ENCODE measurements around the gene EPS15.
"Not testable (repeated sequence)": the region's sequence is repeated elsewhere in the genome, so short reads cannot be mapped to it uniquely, and the experiment has no call there.

EPS15 gene

GRCh38 chr1:51515312-51515960 lies 3.6 kb downstream of the EPS15 start:
- no peak for DNase-seq (ENCODE audit: low read depth in 2 of 2)

- DNase-seq (ENCODE audit: low read depth in 2 of 2): no peak
Measured at GRCh38 chr1:51514733-51515132, 4.3 kb downstream of the EPS15 start.

GRCh38 chr1:51512606-51513005 lies 6.5 kb downstream of the EPS15 start:
- DNase-seq (ENCODE audit: low read depth in 2 of 2): no peak

GRCh38 chr1:51512120-51512519 lies 6.9 kb downstream of the EPS15 start:
- DNase-seq (ENCODE audit: low read depth in 2 of 2): no peak

GRCh38 chr1:51509773-51510172 lies 9.3 kb downstream of the EPS15 start:
- no peak for DNase-seq (ENCODE audit: low read depth in 2 of 2)

- no peak for DNase-seq (ENCODE audit: low read depth in 2 of 2)
Measured at GRCh38 chr1:51506537-51506936, 12.5 kb downstream of the EPS15 start.

GRCh38 chr1:51504806-51505525 lies 14.1 kb downstream of the EPS15 start:
- DNase-seq (ENCODE audit: low read depth in 2 of 2): no peak

GRCh38 chr1:51501218-51501630 lies 17.8 kb downstream of the EPS15 start:
- DNase-seq (ENCODE audit: low read depth in 2 of 2): not testable (repeated sequence)

- no peak for DNase-seq (ENCODE audit: low read depth in 2 of 2)
Measured at GRCh38 chr1:51499694-51500093, 19.4 kb downstream of the EPS15 start.

- DNase-seq (ENCODE audit: low read depth in 2 of 2): no peak
Measured at GRCh38 chr1:51498924-51499323, 20.1 kb downstream of the EPS15 start.

- no peak for DNase-seq (ENCODE audit: low read depth in 2 of 2)
Measured at GRCh38 chr1:51497340-51497739, 21.7 kb downstream of the EPS15 start.

GRCh38 chr1:51494138-51494830 lies 24.8 kb downstream of the EPS15 start:
- no peak for DNase-seq (ENCODE audit: low read depth in 2 of 2)

GRCh38 chr1:51491166-51491981 lies 27.7 kb downstream of the EPS15 start:
- no peak for DNase-seq (ENCODE audit: low read depth in 2 of 2)

GRCh38 chr1:51489472-51489871 lies 29.6 kb downstream of the EPS15 start:
- DNase-seq (ENCODE audit: low read depth in 2 of 2): no peak

- DNase-seq (ENCODE audit: low read depth in 2 of 2): no peak
Measured at GRCh38 chr1:51488372-51489050, 30.6 kb downstream of the EPS15 start.

GRCh38 chr1:51487628-51488027 lies 31.4 kb downstream of the EPS15 start:
- no peak for DNase-seq (ENCODE audit: low read depth in 2 of 2)

GRCh38 chr1:51484591-51484990 lies 34.5 kb downstream of the EPS15 start:
- no peak for DNase-seq (ENCODE audit: low read depth in 2 of 2)

- no peak for DNase-seq (ENCODE audit: low read depth in 2 of 2)
Measured at GRCh38 chr1:51482881-51483280, 36.2 kb downstream of the EPS15 start.

GRCh38 chr1:51474832-51475620 lies 44.0 kb downstream of the EPS15 start:
- not testable (repeated sequence) for DNase-seq (ENCODE audit: low read depth in 2 of 2)

GRCh38 chr1:51473331-51474115 lies 45.5 kb downstream of the EPS15 start:
- DNase-seq (ENCODE audit: low read depth in 2 of 2): no peak

All from stimulated activated CD4-positive, alpha-beta T cell treated with anti-CD3 and anti-CD28 coated beads, Interleukin-1b, Interleukin-23, amount 100 ng/mL, for 4 hours (primary cell).